Osteocyte (in vitro differentiated cells): ENCODE results near the gene CLDN34. TPM values are rescaled to one million over a fixed set of nuclear protein-coding genes. Genes with fewer than 3 reads are reported as not detected.

Experiments used
- DNase-seq: peaks from one replicate; pipeline ENCODE4 v3.0.0; 2021; ENCODE audit warnings: mixed read lengths; ENCODE audit not compliant: unreplicated experiment; ENCODE audit errors: extremely low spot score
- H3K27ac Mint-ChIP-seq: one replicate; pipeline ENCODE4 v1.8.0; 2021; ENCODE audit warnings: mild to moderate bottlenecking, mixed read lengths; ENCODE audit not compliant: unreplicated experiment
- H3K27me3 Mint-ChIP-seq: one replicate; pipeline ENCODE4 v1.8.0; 2021; ENCODE audit warnings: mixed read lengths; ENCODE audit not compliant: unreplicated experiment
- H3K36me3 Mint-ChIP-seq: one replicate; pipeline ENCODE4 v1.8.0; 2021; ENCODE audit warnings: mixed read lengths; ENCODE audit not compliant: unreplicated experiment
- H3K4me1 Mint-ChIP-seq: one replicate; pipeline ENCODE4 v1.8.0; 2021; ENCODE audit warnings: mixed read lengths; ENCODE audit not compliant: unreplicated experiment
- H3K4me3 Mint-ChIP-seq: one replicate; pipeline ENCODE4 v1.8.0; 2021; ENCODE audit warnings: mild to moderate bottlenecking, moderate library complexity, mixed read lengths; ENCODE audit not compliant: unreplicated experiment
- H3K9me3 Mint-ChIP-seq: one replicate; pipeline ENCODE4 v1.8.0; 2021; ENCODE audit warnings: mixed read lengths; ENCODE audit not compliant: unreplicated experiment
- total RNA-seq: library from RNA; stranded (reverse); gene quantifications from 2 replicates; pipeline ENCODE4 v1.2.1, GENCODE V29; 2021
- TF ChIP-seq, protein P1 (sequence below): fragments of 200-600 bp; sonication (generic); IDR thresholded peaks from 2 replicates; pipeline ENCODE4 v1.5.0; 2021; ENCODE audit warnings: antibody characterized with exemption, mild to moderate bottlenecking, moderate library complexity

The CLDN34 gene
- total RNA-seq, 1 donor from 2014 or later = 0.59 TPM

DNA sequence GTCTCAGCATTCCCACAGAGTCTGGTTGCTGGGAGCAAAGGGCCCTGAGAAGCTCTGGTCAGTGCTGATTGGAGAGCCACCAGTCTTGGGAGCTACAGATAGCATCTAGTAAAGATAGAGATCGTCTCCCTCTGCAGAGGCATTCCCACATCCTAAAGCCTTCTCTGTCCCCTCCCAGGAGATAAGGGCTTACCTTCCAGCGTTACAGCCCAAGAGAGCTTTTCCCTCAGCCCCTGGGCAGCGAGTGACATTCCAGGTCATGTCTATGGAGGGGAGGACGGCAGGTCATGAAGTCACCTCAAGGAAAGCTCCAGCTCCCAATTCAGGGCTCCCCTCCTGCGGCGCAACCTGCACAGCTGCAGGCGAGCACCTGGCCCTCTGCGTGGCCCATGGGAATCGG, 29.9 kb downstream of the CLDN34 start:
- peaks cover 8% of the 10 kb centered on the region for H3K4me1 Mint-ChIP-seq
- H3K27me3 Mint-ChIP-seq = no peaks in the 10 kb centered on the region
- TF ChIP-seq, protein P1, sequence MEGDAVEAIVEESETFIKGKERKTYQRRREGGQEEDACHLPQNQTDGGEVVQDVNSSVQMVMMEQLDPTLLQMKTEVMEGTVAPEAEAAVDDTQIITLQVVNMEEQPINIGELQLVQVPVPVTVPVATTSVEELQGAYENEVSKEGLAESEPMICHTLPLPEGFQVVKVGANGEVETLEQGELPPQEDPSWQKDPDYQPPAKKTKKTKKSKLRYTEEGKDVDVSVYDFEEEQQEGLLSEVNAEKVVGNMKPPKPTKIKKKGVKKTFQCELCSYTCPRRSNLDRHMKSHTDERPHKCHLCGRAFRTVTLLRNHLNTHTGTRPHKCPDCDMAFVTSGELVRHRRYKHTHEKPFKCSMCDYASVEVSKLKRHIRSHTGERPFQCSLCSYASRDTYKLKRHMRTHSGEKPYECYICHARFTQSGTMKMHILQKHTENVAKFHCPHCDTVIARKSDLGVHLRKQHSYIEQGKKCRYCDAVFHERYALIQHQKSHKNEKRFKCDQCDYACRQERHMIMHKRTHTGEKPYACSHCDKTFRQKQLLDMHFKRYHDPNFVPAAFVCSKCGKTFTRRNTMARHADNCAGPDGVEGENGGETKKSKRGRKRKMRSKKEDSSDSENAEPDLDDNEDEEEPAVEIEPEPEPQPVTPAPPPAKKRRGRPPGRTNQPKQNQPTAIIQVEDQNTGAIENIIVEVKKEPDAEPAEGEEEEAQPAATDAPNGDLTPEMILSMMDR = no peak
- no peak for DNase-seq
- H3K9me3 Mint-ChIP-seq = peaks cover 8% of the 10 kb centered on the region
- no peaks in the 10 kb centered on the region for H3K36me3 Mint-ChIP-seq
- H3K27ac Mint-ChIP-seq = no peak overlapping the region
- H3K4me3 Mint-ChIP-seq = no peak overlapping the region

DNA sequence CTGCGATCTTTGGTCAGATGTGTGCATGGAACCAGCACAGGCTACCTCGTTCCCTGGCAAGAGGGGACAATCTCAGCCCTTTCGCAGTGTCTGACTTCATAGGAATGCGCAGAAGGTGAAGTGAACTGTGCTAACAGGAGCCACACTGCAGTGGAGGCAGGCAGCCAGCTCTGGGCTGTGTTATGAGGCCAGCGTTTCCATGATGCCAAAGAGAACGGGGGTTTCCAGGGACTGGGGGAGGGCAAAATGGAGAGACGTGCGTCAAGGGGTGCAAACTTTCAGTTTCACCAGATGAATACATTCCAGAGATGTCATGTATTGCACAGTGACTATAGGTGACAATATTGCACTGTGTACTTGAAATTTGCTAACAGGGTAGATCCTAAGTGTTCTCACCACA, 30.4 kb downstream of the CLDN34 start:
- H3K36me3 Mint-ChIP-seq = no peaks in the 10 kb centered on the region
- TF ChIP-seq, protein P1 = no peak
- no peak overlapping the region for H3K4me3 Mint-ChIP-seq
- H3K4me1 Mint-ChIP-seq = peaks cover 8% of the 10 kb centered on the region
- H3K9me3 Mint-ChIP-seq = peaks cover 8% of the 10 kb centered on the region
- no peak overlapping the region for H3K27ac Mint-ChIP-seq
- no peak for DNase-seq
- H3K27me3 Mint-ChIP-seq = no peaks in the 10 kb centered on the region

DNA sequence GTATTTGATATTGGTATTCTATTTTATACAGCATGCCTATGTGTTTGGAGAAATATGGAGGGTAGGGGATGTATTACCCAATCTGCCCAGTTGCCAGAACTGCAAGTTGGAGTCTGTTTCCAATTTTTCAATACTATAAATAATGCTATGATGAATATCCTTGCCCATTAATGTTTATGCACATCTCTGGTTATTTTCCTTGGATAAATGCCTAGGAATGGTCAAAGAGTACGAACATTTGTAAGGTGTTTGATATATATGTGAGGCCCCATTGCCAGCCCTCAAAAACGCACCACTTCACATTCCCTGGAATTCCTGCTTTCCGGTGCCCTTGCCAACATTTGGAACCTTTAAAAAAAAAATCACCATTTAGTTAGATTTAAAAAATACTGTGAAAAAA, 34.3 kb downstream of the CLDN34 start:
- no peaks in the 10 kb centered on the region for H3K36me3 Mint-ChIP-seq
- no peak overlapping the region for H3K27ac Mint-ChIP-seq
- no peak for DNase-seq
- H3K27me3 Mint-ChIP-seq = no peaks in the 10 kb centered on the region
- TF ChIP-seq, protein P1 = no peak
- H3K4me3 Mint-ChIP-seq = no peak overlapping the region
- H3K9me3 Mint-ChIP-seq = peaks cover 5% of the 10 kb centered on the region
- peaks cover 8% of the 10 kb centered on the region for H3K4me1 Mint-ChIP-seq

DNA sequence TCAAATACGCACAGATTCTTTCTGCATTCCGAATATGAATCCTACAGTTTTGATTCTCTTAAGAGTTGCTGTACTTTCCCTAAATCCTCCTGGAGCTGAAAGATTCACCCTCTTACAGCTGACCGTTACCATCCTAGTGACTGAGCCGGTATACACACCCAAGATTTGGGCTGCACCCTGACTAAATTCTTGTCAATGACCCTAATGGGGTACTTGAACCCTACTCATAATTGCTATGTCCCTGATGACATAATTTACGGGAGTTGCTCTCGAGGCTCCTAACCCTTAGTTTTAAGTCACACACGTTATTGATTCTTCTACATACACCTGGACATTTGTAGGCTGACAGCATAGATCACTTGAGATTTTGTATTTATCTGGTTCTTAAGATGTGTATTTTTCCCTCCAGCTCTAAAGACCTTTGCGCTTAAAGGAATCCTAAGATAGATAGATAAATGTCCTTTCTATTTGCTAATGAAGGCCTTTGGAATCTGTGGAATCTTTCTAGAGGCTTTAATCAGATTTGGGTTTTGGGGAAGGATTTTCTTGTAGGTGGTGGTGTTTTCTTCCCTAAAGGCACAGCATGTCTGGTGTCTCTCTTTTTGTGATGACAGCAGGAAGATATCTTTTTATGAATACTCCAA, 37.8 kb downstream of the CLDN34 start:
- peaks cover 5% of the 10 kb centered on the region for H3K9me3 Mint-ChIP-seq
- no peak overlapping the region for H3K27ac Mint-ChIP-seq
- no peaks in the 10 kb centered on the region for H3K36me3 Mint-ChIP-seq
- no peak for DNase-seq
- no peak overlapping the region for H3K4me3 Mint-ChIP-seq
- H3K27me3 Mint-ChIP-seq = no peaks in the 10 kb centered on the region
- peaks cover 17% of the 10 kb centered on the region for H3K4me1 Mint-ChIP-seq
- TF ChIP-seq, protein P1 = no peak

DNA sequence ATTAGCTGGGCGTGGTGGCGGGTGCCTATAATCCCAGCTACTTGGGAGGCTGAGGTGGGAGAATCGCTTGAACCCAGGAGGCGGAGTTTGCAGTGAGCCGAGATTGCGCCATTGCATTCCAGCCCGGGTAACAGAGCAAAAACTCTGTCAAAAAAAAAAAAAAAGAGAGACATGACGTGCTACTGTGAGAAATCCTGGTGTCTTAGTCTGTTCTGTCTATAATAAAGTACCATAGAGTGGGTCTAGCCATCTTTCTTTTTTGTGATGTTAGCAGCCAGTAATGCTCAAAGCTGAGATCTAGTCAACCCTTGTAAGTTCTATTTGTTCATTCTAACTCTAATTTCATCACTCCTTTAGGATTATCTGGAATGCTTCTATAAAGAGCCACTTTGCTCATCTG, 38.9 kb downstream of the CLDN34 start:
- Mint-ChIP-seq H3K9me3 (peaks cover 5% of the 10 kb centered on the region), H3K27me3 (no peaks in the 10 kb centered on the region), H3K4me1 (peaks cover 28% of the 10 kb centered on the region), H3K4me3 (no peak overlapping the region), H3K36me3 (no peaks in the 10 kb centered on the region), H3K27ac (no peak overlapping the region)
- DNase-seq = no peak
- TF ChIP-seq, protein P1 = no peak
